Thoracic aorta (tissue), 2 donors: ENCODE measurements around the gene TFEB. TPM values are rescaled to one million over a fixed set of nuclear protein-coding genes. Genes with fewer than 3 reads are reported as not detected.

ENCODE experiments used
- ATAC-seq: fragments of 150-250 bp; one replicate; pipeline ENCODE4 v1.8.0; 2017; ENCODE audit warnings: low read depth; ENCODE audit not compliant: insufficient number of reproducible peaks, low FRiP score
- DNase-seq: peaks from one replicate; pipeline ENCODE4 v3.0.0-alpha.2; 2020; ENCODE audit warnings: low spot score
- H3K27ac ChIP-seq, 2 donors: fragments of 200-600 bp; sonication (generic); 1 replicate in 1 of 2; 2 replicates in 1 of 2; pipeline ENCODE4 v1.5.1; 2016; ENCODE audit warnings: mild to moderate bottlenecking in 2 of 2, moderate library complexity in 2 of 2
- H3K27me3 ChIP-seq: fragments of 200-600 bp; sonication (generic); replicated peaks from 2 replicates; pipeline ENCODE4 v1.6.0; 2016; ENCODE audit warnings: mild to moderate bottlenecking; ENCODE audit not compliant: insufficient read depth
- H3K36me3 ChIP-seq: fragments of 200-600 bp; sonication (generic); one replicate; pipeline ENCODE4 v1.5.1; 2016
- H3K4me1 ChIP-seq, 2 donors: fragments of 200-600 bp; sonication (generic); 1 replicate in 1 of 2; 2 replicates in 1 of 2; pipeline versions ENCODE4 v1.5.1 to v1.6.0; 2016; ENCODE audit warnings: low read depth in 2 of 2, mild to moderate bottlenecking in 1 of 2; ENCODE audit not compliant: control insufficient read depth in 1 of 2
- H3K4me3 ChIP-seq: fragments of 200-600 bp; sonication (generic); 2 replicates; pipeline ENCODE4 v1.5.1; 2016; ENCODE audit warnings: mild to moderate bottlenecking
- H3K9me3 ChIP-seq: fragments of 200-600 bp; sonication (generic); 2 replicates; pipeline ENCODE4 v1.5.1; 2016
- total RNA-seq, 2 donors: library from RNA; depleted of rRNA; stranded (reverse); fragments of >200 nt; gene quantifications; one replicate each; pipeline versions ENCODE4 v1.1.0 to v1.2.3, GENCODE V29; 2016
- TF ChIP-seq, protein P1 (sequence below): fragments of 200-600 bp; sonication (generic); IDR thresholded peaks from one replicate; pipeline ENCODE4 v1.5.1; 2019; ENCODE audit warnings: antibody characterized with exemption

Gene TFEB
- total RNA-seq, 2 donors from 2014 or later, result 22.9 to 23.8 TPM

DNA sequence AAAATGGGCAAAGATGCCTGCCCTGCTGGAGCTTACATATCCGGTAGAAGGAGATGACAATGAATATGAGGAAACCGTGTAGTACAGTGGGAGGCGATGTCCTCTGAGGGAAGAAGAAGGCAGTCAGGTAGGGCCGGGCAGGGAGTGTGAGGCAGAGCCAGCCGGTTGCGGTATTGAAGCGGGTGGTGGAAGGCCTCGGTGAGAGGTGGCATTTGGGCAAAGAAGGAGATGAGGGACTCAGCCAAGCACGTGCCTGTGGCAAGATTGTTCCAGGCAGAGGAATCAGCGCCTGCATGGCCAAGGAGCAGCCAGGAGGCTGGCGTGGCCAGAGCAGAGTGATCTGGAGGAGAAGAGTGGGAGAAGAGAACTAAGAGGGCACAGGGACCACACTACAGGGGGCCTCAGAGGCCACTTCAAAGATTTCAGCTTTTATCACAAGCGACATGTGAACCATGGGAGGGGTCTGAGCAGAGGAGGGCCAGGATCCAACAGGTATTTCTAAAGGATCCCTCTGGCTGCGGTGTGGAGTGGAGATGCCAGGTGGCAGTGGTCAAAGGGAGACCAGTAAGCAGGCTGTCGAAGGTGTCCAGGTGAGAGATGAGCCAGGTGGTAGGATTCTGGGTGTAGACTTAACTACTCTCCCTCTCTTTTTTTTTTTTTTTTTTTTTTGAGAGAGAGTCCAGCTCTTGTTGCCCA, 83.3 kb downstream of the TFEB start:
- H3K36me3 ChIP-seq, result no peaks in the 10 kb centered on the region
- H3K4me1 ChIP-seq, result no peaks in the 10 kb centered on the region
- H3K9me3 ChIP-seq, result no peaks in the 10 kb centered on the region
- DNase-seq, result no peak
- TF ChIP-seq, protein P1, sequence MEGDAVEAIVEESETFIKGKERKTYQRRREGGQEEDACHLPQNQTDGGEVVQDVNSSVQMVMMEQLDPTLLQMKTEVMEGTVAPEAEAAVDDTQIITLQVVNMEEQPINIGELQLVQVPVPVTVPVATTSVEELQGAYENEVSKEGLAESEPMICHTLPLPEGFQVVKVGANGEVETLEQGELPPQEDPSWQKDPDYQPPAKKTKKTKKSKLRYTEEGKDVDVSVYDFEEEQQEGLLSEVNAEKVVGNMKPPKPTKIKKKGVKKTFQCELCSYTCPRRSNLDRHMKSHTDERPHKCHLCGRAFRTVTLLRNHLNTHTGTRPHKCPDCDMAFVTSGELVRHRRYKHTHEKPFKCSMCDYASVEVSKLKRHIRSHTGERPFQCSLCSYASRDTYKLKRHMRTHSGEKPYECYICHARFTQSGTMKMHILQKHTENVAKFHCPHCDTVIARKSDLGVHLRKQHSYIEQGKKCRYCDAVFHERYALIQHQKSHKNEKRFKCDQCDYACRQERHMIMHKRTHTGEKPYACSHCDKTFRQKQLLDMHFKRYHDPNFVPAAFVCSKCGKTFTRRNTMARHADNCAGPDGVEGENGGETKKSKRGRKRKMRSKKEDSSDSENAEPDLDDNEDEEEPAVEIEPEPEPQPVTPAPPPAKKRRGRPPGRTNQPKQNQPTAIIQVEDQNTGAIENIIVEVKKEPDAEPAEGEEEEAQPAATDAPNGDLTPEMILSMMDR, result no peak
- no peak for ATAC-seq
- H3K27me3 ChIP-seq, result no peaks in the 10 kb centered on the region
- no peak overlapping the region for H3K4me3 ChIP-seq
- H3K27ac ChIP-seq, result no peak overlapping the region

DNA sequence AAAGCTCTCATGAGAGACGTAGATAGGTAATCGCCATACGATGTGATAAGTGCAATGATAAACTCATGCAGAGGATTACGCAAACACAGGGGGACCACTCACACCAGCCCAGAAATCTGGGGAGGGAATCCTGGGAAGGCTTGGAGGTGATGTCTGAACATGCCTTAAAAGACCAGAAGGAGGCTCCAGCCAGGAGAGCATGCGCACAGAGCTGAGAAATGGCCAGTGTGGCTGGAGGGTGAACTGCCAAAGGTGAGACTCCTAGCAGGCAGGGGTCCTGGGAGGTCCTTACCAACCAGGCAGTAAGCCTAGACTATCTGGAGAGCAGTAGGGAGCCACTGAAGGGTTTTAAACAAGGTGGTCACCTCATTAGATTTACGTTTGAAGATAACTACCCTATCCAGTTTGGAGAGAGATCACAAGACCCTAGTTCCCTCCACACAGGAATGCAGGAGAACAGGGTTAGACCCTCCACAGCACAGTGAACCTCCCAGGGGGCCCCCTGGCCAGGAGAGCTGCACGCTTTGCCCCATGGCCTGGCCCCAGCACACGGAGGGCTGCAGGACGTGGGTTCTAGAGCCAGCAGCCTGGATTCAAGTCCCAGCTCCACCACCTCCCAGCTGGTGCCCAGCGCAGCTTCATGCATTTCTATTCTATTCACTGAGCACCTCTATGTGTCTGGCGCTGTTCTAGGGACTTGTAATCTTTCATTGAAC, 84.0 kb downstream of the TFEB start:
- H3K27me3 ChIP-seq, result no peaks in the 10 kb centered on the region
- no peaks in the 10 kb centered on the region for H3K4me1 ChIP-seq
- no peak overlapping the region for H3K4me3 ChIP-seq
- DNase-seq (no peak), ATAC-seq (no peak)
- H3K36me3 ChIP-seq, result no peaks in the 10 kb centered on the region
- H3K27ac ChIP-seq, result no peak overlapping the region
- H3K9me3 ChIP-seq, result no peaks in the 10 kb centered on the region
- TF ChIP-seq, protein P1, result no peak

DNA sequence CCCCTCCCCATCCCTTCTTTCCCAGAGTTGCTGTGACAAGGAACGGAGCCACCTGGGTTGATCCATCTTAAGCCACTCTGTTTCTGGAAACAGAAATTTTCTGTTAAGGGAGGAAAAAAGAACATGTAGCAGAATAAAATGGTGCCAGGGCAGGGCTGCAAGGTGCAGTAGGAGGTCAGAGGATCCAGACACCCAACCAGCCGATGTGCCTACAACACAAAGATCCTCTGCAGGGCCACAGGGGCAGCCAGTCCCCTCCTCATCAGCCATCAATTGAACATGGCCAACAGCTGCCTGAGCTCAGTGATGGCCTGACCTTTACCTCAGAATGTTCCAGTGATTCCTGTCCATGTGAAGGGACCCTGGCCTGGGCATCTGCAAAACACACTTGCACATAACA, 85.3 kb downstream of the TFEB start:
- Histone ChIP-seq H3K4me1 (no peaks in the 10 kb centered on the region), H3K36me3 (no peaks in the 10 kb centered on the region), H3K27ac (no peak overlapping the region), H3K4me3 (no peak overlapping the region), H3K27me3 (no peaks in the 10 kb centered on the region), H3K9me3 (no peaks in the 10 kb centered on the region)
- TF ChIP-seq, protein P1, result no peak
- ATAC-seq, result no peak
- no peak for DNase-seq

DNA sequence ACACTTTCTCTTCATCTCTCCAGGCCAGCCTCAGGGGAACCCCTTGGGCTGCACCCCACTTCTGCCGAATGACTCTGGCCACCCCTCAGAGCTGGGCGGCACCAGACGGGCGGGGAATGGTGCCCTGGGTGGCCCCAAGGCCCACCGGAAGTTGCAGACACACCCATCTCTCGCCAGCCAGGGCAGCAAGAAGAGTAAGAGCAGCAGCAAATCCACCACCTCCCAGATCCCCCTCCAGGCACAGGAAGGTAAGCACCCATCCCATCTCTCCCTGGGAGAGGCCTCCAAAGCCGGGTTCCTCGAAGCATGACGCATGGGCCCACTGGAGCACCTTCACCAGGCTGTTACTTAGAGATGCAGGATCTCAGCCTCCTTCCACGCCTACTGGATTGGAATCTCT, 85.8 kb downstream of the TFEB start:
- no peak overlapping the region for H3K4me3 ChIP-seq
- H3K27ac ChIP-seq, result no peak overlapping the region
- H3K27me3 ChIP-seq, result no peaks in the 10 kb centered on the region
- DNase-seq (no peak), ATAC-seq (no peak)
- no peaks in the 10 kb centered on the region for H3K4me1 ChIP-seq
- no peaks in the 10 kb centered on the region for H3K9me3 ChIP-seq
- H3K36me3 ChIP-seq, result no peaks in the 10 kb centered on the region
- TF ChIP-seq, protein P1, result no peak

DNA sequence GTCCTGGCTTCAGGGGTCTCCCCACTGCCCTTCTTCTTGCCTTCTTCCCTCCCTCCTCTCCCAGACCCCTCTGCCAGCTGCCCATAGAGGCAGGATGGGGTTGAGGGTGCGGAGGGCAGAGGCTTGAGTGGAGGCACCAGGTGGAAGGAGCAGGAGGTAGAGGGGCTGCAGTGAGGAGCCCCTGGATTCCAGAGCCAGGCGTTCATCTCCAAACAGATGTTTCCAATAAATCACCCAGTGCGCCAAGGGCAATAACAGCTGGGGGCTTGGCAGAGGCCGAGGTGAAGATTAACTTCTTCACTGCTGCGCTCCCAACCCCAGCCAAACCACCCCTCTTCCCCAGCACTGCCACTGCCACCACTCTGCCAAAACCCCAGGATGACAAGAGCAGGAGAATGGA, 86.5 kb downstream of the TFEB start:
- DNase-seq (no peak), ATAC-seq (no peak)
- H3K4me3 ChIP-seq, result no peak overlapping the region
- no peaks in the 10 kb centered on the region for H3K27me3 ChIP-seq
- TF ChIP-seq, protein P1, result no peak
- H3K27ac ChIP-seq, result no peak overlapping the region
- H3K36me3 ChIP-seq, result no peaks in the 10 kb centered on the region
- H3K9me3 ChIP-seq, result no peaks in the 10 kb centered on the region
- no peaks in the 10 kb centered on the region for H3K4me1 ChIP-seq
